Stomach (tissue), 9 donors: ENCODE measurements around the gene ADD1. TPM values are rescaled to one million over a fixed set of nuclear protein-coding genes. Genes with fewer than 3 reads are reported as not detected.
A peak's percentile ranks its signal among the peaks of the same experiment; 100 is the strongest.
"Not testable (repeated sequence)": the region's sequence is repeated elsewhere in the genome, so short reads cannot be mapped to it uniquely, and the experiment has no call there.

Source experiments
- DNase-seq, 2 donors: peaks; one replicate each; pipeline versions ENCODE4 v3.0.0 to v3.0.0-alpha.2; 2013 to 2019
- H3K27ac ChIP-seq, 5 donors: fragments of 200-600 bp in 4 of 5; sonication (generic) in 4 of 5; one replicate each; pipeline ENCODE4 v1.5.1; 2013 to 2019; ENCODE audit warnings: mild to moderate bottlenecking in 1 of 5, moderate library complexity in 1 of 5
- H3K27me3 ChIP-seq, 3 donors: fragments of 200-600 bp; sonication (generic); one replicate each; pipeline ENCODE4 v1.5.1; 2017 to 2019; ENCODE audit warnings: mixed run types in 1 of 3
- H3K36me3 ChIP-seq, 4 donors: fragments of 200-600 bp; sonication (generic); 1 replicate in 3 of 4; 2 replicates in 1 of 4; pipeline ENCODE4 v1.5.1; 2016 to 2019
- H3K4me1 ChIP-seq, 4 donors: fragments of 200-600 bp; sonication (generic); one replicate each; pipeline ENCODE4 v1.5.1; 2016 to 2019
- H3K4me3 ChIP-seq, 4 donors: fragments of 200-600 bp; sonication (generic) in 3 of 4; one replicate each; pipeline ENCODE4 v1.5.1; 2016 to 2019; ENCODE audit warnings: mild to moderate bottlenecking in 1 of 4
- H3K9me3 ChIP-seq, 4 donors: fragments of 200-600 bp; sonication (generic); one replicate each; pipeline ENCODE4 v1.5.1; 2016 to 2019
- EP300 ChIP-seq: sonication (generic); formaldehyde crosslinking; IDR thresholded peaks from one replicate; pipeline ENCODE4 v1.6.1; 2017; ENCODE audit warnings: antibody characterized with exemption
- POLR2A ChIP-seq, 4 donors: fragments of 450-650 bp; IDR thresholded peaks; one replicate each; pipeline ENCODE4 v1.6.1; 2016; ENCODE audit warnings: antibody characterized with exemption in 4 of 4, control low read depth in 2 of 4, mild to moderate bottlenecking in 1 of 4, moderate library complexity in 1 of 4
- POLR2AphosphoS5 ChIP-seq, 3 donors: sonication (generic); formaldehyde crosslinking; IDR thresholded peaks; one replicate each; pipeline ENCODE4 v1.6.1; 2016; ENCODE audit warnings: antibody characterized with exemption in 3 of 3
- WGBS, 5 donors: extraction: QIAGEN DNeasy Blood & Tissue Kit in 3 of 5; methylation state at CpG; one replicate each; pipeline versions ENCODE4 v1.1.5 to v1.1.7; 2013 to 2018; 5-methylcytosine and 5-hydroxymethylcytosine counted together
- intact Hi-C: fragments of 100-400 bp; cut with DNase I; formaldehyde crosslinking; loops from one replicate; pipeline ENCODE4 v1.15.1; 2023; ENCODE audit warnings: low total_unique reads
- polyA plus RNA-seq, 3 donors: library from polyadenylated mRNA; stranded (reverse); fragments of 200-250 nt; gene quantifications; one replicate each; pipeline ENCODE4 v1.2.3, GENCODE V29; 2013
- total RNA-seq, 5 donors: library from RNA; depleted of rRNA; stranded (reverse); fragments of >200 nt; gene quantifications; one replicate each; pipeline versions ENCODE4 v1.1.0 to v1.2.3, GENCODE V29; 2014 to 2016
- TF ChIP-seq, protein P1 (sequence below), 7 experiments: fragments of 450-650 bp in 4 of 7; fragments of 200-600 bp in 3 of 7; sonication (generic) in 3 of 7; IDR thresholded peaks; one replicate each; pipeline ENCODE4 v1.5.1; 2016 to 2019; ENCODE audit warnings: antibody characterized with exemption in 7 of 7, control low read depth in 2 of 7, mild to moderate bottlenecking in 1 of 7
- donor health status: healthy with polysubstance abuse.
- donor health status: Bipolar disorder and iron deficiency.
- donor health status: healthy.

The ADD1 gene
- total and polyA plus RNA-seq, 8 donors: 103 to 1,174 (median 207) TPM

- TF ChIP-seq POLR2AphosphoS5 (IDR thresholded peaks at IDR 0.05) (peak in 1 of 3 donors; percentile 19), EP300 (no peak)
- WGBS, 5 donors: 45 to 62% (median 47%) methylated on average over 20 of the region's 20 CpGs
- Histone ChIP-seq H3K4me1 (peaks cover 51 to 61% (median 59%) of the 10 kb centered on the region in 4 donors), H3K9me3 (no peaks in the 10 kb centered on the region), H3K27ac (peak overlapping the region; percentile 7 to 99 (median 94)), H3K27me3 (no peaks in the 10 kb centered on the region), H3K4me3 (peak overlapping the region; percentile 78 to 93 (median 88)), H3K36me3 (peaks cover 31 to 56% (median 47%) of the 10 kb centered on the region in 4 donors)
- peak in 1 of 2 donors; percentile 27 for DNase-seq
- intact Hi-C loops: loop anchor here (10.0 kb wide), 1 partner anchor 171 kb away; no protein-coding TSS in a partner anchor
Measured at GRCh38 chr4:2935762-2936743, 92.4 kb downstream of the ADD1 start.

DNA sequence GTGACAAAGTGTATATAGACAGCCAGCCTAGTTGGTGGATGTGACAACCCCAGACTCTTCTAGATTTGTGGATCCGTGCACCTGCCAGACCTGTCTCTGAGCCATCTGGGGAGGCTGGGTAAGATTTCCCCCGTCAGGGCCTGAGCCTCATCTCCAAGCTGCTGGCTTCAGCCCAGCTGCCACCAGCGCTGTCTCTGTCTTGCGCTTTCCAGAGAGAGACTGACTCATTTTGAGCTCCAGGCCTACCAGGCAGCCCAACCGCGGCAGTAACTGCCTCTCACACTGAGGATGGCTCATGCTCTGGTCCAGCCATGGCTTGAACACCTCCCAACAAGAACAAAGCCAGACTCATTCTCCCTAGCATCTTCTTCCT, 93.1 kb downstream of the ADD1 start:
- H3K4me1 ChIP-seq: peaks cover 44 to 54% (median 52%) of the 10 kb centered on the region in 4 donors
- no peak overlapping the region for H3K4me3 ChIP-seq
- no peak for TF ChIP-seq EP300
- TF ChIP-seq, protein P1, sequence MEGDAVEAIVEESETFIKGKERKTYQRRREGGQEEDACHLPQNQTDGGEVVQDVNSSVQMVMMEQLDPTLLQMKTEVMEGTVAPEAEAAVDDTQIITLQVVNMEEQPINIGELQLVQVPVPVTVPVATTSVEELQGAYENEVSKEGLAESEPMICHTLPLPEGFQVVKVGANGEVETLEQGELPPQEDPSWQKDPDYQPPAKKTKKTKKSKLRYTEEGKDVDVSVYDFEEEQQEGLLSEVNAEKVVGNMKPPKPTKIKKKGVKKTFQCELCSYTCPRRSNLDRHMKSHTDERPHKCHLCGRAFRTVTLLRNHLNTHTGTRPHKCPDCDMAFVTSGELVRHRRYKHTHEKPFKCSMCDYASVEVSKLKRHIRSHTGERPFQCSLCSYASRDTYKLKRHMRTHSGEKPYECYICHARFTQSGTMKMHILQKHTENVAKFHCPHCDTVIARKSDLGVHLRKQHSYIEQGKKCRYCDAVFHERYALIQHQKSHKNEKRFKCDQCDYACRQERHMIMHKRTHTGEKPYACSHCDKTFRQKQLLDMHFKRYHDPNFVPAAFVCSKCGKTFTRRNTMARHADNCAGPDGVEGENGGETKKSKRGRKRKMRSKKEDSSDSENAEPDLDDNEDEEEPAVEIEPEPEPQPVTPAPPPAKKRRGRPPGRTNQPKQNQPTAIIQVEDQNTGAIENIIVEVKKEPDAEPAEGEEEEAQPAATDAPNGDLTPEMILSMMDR (IDR thresholded peaks at IDR 0.05): no peak
- no peak for TF ChIP-seq POLR2A (IDR thresholded peaks at IDR 0.05)
- H3K9me3 ChIP-seq: no peaks in the 10 kb centered on the region
- WGBS, 5 donors: 55 to 63% (median 60%) methylated on average over 6 of the region's 6 CpGs
- peaks cover 38 to 56% (median 48%) of the 10 kb centered on the region in 4 donors for H3K36me3 ChIP-seq
- peak overlapping the region; percentile 15 to 99 (median 94) for H3K27ac ChIP-seq
- intact Hi-C loops: loop anchor here (10.0 kb wide), 1 partner anchor 172 kb away; no protein-coding TSS in a partner anchor
- no peaks in the 10 kb centered on the region for H3K27me3 ChIP-seq
- no peak for DNase-seq

- intact Hi-C loops: loop anchor here (10.0 kb wide), 1 partner anchor 173 kb away; no protein-coding TSS in a partner anchor
- Histone ChIP-seq H3K4me3 (no peak overlapping the region), H3K27me3 (no peaks in the 10 kb centered on the region), H3K4me1 (peaks cover 41 to 50% (median 49%) of the 10 kb centered on the region in 4 donors), H3K27ac (peak overlapping the region in 4 of 5 donors; percentile 94 to 99 (median 96)), H3K36me3 (peaks cover 39 to 56% (median 49%) of the 10 kb centered on the region in 4 donors), H3K9me3 (no peaks in the 10 kb centered on the region)
- peak; percentile 48 to 67 for DNase-seq
- peak in 1 of 3 donors; percentile 66 for TF ChIP-seq POLR2AphosphoS5 (IDR thresholded peaks at IDR 0.05)
- TF ChIP-seq, protein P1 (IDR thresholded peaks at IDR 0.05): no peak
- 42 to 55% (median 44%) methylated on average over 21 to 23 of the region's 23 CpGs for WGBS, 5 donors
Measured at GRCh38 chr4:2937146-2937857, 93.7 kb downstream of the ADD1 start.

- Histone ChIP-seq H3K36me3 (peaks cover 39 to 61% (median 55%) of the 10 kb centered on the region in 4 donors), H3K4me3 (no peak overlapping the region), H3K27ac (peak overlapping the region in 1 of 5 donors; percentile 99), H3K9me3 (no peaks in the 10 kb centered on the region), H3K27me3 (no peaks in the 10 kb centered on the region), H3K4me1 (peaks cover 34 to 48% (median 46%) of the 10 kb centered on the region in 4 donors)
- no peak for DNase-seq
- intact Hi-C loops: loop anchor here (10.0 kb wide), 1 partner anchor 173 kb away; no protein-coding TSS in a partner anchor
- 66 to 84% (median 78%) methylated on average over 10 to 12 of the region's 12 CpGs for WGBS, 5 donors
- TF ChIP-seq, protein P1 (IDR thresholded peaks at IDR 0.05): no peak
- no peak for TF ChIP-seq POLR2A (IDR thresholded peaks at IDR 0.05)
- no peak for TF ChIP-seq EP300
- TF ChIP-seq POLR2AphosphoS5 (IDR thresholded peaks at IDR 0.05): no peak
Measured at GRCh38 chr4:2937986-2938385, 94.3 kb downstream of the ADD1 start.

DNA sequence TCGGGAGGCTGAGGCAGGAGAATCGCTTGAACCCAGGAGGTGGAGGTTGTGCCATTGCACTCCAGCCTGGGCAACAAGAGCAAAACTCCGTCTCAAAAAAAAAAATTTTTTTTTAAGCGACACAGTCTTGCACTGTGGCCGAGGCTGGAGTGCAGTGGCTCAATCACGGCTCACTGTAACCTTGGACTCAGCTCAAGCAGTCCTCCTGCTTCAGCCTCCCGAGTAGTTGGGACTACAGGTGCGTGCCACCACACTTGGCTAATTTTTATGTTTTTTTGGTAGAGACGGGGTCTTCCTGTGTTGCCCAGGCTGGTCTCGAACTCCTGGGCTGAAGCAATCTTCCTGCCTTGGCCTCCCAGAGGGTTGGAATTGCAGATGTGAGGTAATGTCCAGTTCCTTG, 94.8 kb downstream of the ADD1 start:
- not testable (repeated sequence) for H3K27ac ChIP-seq, H3K27me3 ChIP-seq, H3K4me3 ChIP-seq, DNase-seq, H3K9me3 ChIP-seq
- 88 to 95% (median 93%) methylated on average over 10 of the region's 10 CpGs for WGBS, 5 donors
- intact Hi-C loops: loop anchor here (10.0 kb wide), 1 partner anchor 174 kb away; no protein-coding TSS in a partner anchor
- Histone ChIP-seq H3K4me1 (peaks cover 30 to 46% (median 45%) of the 10 kb centered on the region in 4 donors), H3K36me3 (peaks cover 41 to 65% (median 59%) of the 10 kb centered on the region in 4 donors)
